ENCODE measurements around the gene CLIP2. TPM values are rescaled to one million over a fixed set of nuclear protein-coding genes. Genes with fewer than 3 reads are reported as not detected.

Gene CLIP2
- total RNA-seq, 2 experiments from 2014 or later, result 3.6 to 6.3 TPM

GRCh38 chr7:74292757-74293576, 3.8 kb downstream of the CLIP2 start:
- H2AFZ ChIP-seq (ENCODE audit: low read length), result no peak overlapping the region
- DNase-seq (ENCODE audit: low spot score), result no peak
- no peak overlapping the region for H3K4me2 ChIP-seq (ENCODE audit: low read length)
- no peaks in the 10 kb centered on the region for H4K20me1 ChIP-seq (ENCODE audit: insufficient read depth, low read length)
- no peaks in the 10 kb centered on the region for H3K79me2 ChIP-seq (ENCODE audit: insufficient read depth, low read depth, low read length)
- H3K36me3 ChIP-seq (ENCODE audit: insufficient read depth, low read length), result no peaks in the 10 kb centered on the region
- H3K9me3 ChIP-seq (ENCODE audit: low read length), result no peaks in the 10 kb centered on the region
- peaks cover 28% of the 10 kb centered on the region for H3K4me1 ChIP-seq (ENCODE audit: insufficient read depth, low read length, poor library complexity, severe bottlenecking)
- H3K9me2 ChIP-seq (ENCODE audit: insufficient read depth, low read length), result no peaks in the 10 kb centered on the region
- POLR2A ChIA-PET, result interaction anchor here (0.6 kb wide), 1 partner anchor 71 kb away, joined by 6 read pairs; no protein-coding TSS in a partner anchor
- CTCF ChIA-PET (ENCODE audit: unreplicated experiment), result interaction anchor here (0.5 kb wide), 1 partner anchor 21 kb away, joined by 5 read pairs; no protein-coding TSS in a partner anchor
- no peak overlapping the region for H3K4me3 ChIP-seq (ENCODE audit: low read depth, low read length, poor library complexity, severe bottlenecking)
- no peak for TF ChIP-seq CTCF (conservative IDR thresholded peaks at IDR 0.05; ENCODE audit: low read length)
- TF ChIP-seq EZH2phosphoT487 (IDR thresholded peaks at IDR 0.05; ENCODE audit: borderline replicate concordance, low read depth, low read length), result no peak
- no peak overlapping the region for H3K27ac ChIP-seq (ENCODE audit: low read depth, low read length, poor library complexity, severe bottlenecking)
- intact Hi-C loops (cut with micrococcal nuclease; ENCODE audit: unreplicated experiment), result loop anchor here (5.0 kb wide), 1 partner anchor 109 kb away; no protein-coding TSS in a partner anchor
- BruUV-seq (replicated peaks), result no TSS peak

GRCh38 chr7:74293577-74293908, 4.3 kb downstream of the CLIP2 start:
- BruUV-seq (replicated peaks), result no TSS peak

More at GRCh38 chr7:74293577-74293908, 4.3 kb downstream of the CLIP2 start:
- no peak for DNase-seq (ENCODE audit: low spot score)
- Histone ChIP-seq H3K4me2 (ENCODE audit: low read length) (no peak overlapping the region), H3K79me2 (ENCODE audit: insufficient read depth, low read depth, low read length) (no peaks in the 10 kb centered on the region), H3K4me1 (ENCODE audit: insufficient read depth, low read length, poor library complexity, severe bottlenecking) (peaks cover 23% of the 10 kb centered on the region), H3K9me3 (ENCODE audit: low read length) (no peaks in the 10 kb centered on the region), H2AFZ (ENCODE audit: low read length) (no peak overlapping the region), H3K4me3 (ENCODE audit: low read depth, low read length, poor library complexity, severe bottlenecking) (no peak overlapping the region), H3K36me3 (ENCODE audit: insufficient read depth, low read length) (no peaks in the 10 kb centered on the region), H4K20me1 (ENCODE audit: insufficient read depth, low read length) (no peaks in the 10 kb centered on the region), H3K27ac (ENCODE audit: low read depth, low read length, poor library complexity, severe bottlenecking) (no peak overlapping the region), H3K9me2 (ENCODE audit: insufficient read depth, low read length) (no peaks in the 10 kb centered on the region)
- POLR2A ChIA-PET, result no interaction called here
- intact Hi-C loops (cut with micrococcal nuclease; ENCODE audit: unreplicated experiment), result loop anchor here (5.0 kb wide), 1 partner anchor 109 kb away; no protein-coding TSS in a partner anchor
- CTCF ChIA-PET (ENCODE audit: unreplicated experiment), result no interaction called here
- TF ChIP-seq CTCF (conservative IDR thresholded peaks at IDR 0.05; ENCODE audit: low read length), result no peak
- no peak for TF ChIP-seq EZH2phosphoT487 (IDR thresholded peaks at IDR 0.05; ENCODE audit: borderline replicate concordance, low read depth, low read length)

Data from OCI-LY7 (cell line).